HG03103 (cell line): ENCODE data around the gene IFNG-AS1.

Experiments used
- ATAC-seq: cut with Tn5 transposase; IDR thresholded peaks from one replicate; pipeline ENCODE4 v1.9.1; 2021; ENCODE audit warnings: low read depth; ENCODE audit not compliant: unreplicated experiment

Gene IFNG-AS1

DNA sequence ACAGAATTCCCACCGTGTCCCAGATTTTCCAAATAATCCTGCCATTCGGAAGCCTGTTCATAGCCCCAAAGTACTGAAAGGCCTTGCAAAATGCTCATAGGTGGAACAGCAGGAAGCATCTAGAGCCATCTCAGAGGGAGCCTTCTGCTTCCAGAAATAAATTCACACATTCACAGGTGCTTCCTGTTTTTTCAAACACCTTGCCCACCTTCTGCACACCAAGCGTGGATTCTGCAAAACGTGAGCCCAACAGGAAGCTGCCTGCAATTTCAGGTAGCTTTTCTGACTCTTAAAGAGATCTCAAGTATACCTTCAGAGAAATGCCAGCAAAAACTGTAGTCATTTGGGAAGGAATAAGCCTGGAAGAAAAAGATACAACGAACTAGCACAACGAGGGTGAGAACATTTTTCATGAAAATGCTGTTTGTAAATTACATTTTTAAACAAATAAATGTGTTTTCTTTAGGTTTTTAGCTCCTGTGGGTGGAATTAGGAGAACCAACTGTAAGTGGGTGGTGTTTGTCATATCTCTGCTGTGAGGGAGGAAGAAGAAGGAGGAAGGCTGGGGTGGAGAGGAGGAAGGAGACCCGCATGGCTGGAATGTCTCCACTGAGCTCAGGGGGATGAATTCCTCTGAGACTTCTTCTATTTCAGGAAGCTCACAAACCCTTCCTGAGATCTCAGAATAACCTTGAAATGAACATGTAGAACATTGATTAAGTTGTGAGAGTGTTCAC, at the start of gene IFNG-AS1:
IFNG-AS1 (plus strand) TSS at position 264 of the 737 bp plus-strand sequence.
- ATAC-seq: no peak

- no peak for ATAC-seq
Observed at GRCh38 chr12:67939611-67940010, 49.6 kb upstream of the IFNG-AS1 start.

DNA sequence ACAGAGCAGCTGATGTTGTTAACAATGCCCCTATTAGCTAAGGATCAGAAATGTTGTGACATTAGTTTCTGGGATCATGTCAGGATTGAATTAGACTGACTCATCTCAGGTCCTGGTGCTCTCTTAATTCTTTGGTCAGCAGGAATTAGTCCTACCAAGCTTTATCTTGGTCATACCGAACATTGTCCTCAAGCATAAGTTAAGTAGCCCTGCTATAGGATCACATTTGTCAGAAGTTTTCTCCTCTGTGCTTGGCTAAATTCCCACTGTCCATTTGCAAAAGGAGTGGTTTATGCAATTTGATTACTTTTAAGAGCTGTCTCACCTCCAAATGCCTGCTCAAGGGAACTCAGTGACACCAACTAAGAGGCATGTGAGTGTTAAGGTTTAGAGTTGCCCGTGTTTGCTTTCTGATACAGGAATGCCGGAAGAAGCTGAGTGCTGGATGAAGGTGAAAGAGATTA, 48.4 kb upstream of the IFNG-AS1 start:
- no peak for ATAC-seq

DNA sequence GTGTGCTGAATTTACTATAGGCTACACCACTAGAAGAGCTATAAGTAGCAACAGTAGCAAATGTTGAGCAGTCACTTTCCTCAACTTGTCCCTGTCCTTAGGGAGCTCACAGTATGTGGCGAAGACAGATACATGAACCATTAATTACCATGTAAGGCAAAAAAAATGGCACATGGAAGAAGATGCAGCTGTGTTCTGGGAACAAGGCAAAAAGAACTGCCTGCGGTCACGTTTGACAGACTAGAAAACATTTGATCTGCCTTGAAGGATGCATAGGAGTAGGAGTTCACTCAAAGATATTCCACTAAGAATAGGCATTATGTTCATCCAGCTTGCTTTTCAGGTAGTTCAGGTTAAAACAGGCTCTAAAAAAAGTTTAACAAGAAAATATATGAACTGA, 46.5 kb upstream of the IFNG-AS1 start:
- no peak for ATAC-seq

DNA sequence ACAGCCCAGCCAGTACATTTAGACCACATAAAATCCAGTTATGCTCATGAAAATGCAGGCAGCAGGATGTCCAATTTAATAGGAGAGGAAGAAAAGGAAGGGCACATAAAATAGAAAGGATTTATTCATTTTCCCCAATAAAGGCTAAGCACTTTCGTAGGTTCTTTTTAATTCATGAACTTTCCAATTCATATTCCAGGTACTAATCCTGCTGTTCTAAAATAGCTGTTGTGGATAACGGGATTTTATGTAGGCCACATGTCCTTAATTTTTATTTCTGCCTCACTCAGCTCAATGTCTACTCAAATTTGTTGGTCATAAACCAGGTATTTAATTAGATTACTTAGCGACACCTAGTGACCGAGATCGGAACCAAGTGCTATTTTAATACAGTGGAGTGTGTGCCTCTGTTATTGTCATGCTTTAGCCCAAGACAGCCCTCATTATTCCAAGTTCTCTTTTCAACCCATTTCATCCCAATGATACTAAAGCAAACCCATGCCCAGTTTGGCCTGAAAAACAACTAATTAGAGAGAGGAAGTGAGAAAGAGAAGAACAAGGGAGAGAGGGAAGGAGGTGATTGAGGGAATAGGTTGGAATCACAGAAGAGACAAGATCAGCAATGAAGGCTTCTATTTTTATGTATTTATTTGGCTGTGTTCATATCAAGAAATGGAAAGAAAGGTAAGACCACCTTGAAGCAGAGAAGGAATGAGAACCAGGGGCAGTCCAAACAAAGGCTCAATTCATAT, 45.9 kb upstream of the IFNG-AS1 start:
- no peak for ATAC-seq

DNA sequence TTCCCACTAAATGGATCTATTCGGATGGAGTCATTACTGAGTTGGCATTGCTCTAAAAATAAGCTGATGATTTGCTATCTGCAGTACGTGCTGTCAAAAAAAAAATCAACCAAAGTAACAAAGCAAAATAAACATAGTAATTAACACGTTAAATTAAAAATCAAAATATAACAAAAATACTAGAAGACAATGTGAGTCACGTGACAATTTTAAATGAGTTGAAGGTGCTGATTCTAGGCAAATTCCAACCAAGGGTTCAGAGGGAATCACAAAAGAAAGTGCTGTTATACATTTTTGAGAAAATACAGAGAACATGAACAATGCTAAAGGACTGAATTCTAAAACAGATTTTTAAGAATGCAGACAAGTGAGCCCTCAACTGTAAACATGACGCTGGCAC, 45.2 kb upstream of the IFNG-AS1 start:
- no peak for ATAC-seq

- no peak for ATAC-seq
Observed at GRCh38 chr12:67952787-67953186, 36.5 kb upstream of the IFNG-AS1 start.

GRCh38 chr12:67957383-67957782, 31.9 kb upstream of the IFNG-AS1 start:
- ATAC-seq: no peak

GRCh38 chr12:67958187-67958586, 31.1 kb upstream of the IFNG-AS1 start:
- no peak for ATAC-seq

GRCh38 chr12:67964456-67964855, 24.8 kb upstream of the IFNG-AS1 start:
- ATAC-seq: no peak

GRCh38 chr12:67966560-67966959, 22.7 kb upstream of the IFNG-AS1 start:
- no peak for ATAC-seq

- no peak for ATAC-seq
Observed at GRCh38 chr12:67968321-67968720, 20.9 kb upstream of the IFNG-AS1 start.

GRCh38 chr12:67968725-67969124, 20.5 kb upstream of the IFNG-AS1 start:
- no peak for ATAC-seq

DNA sequence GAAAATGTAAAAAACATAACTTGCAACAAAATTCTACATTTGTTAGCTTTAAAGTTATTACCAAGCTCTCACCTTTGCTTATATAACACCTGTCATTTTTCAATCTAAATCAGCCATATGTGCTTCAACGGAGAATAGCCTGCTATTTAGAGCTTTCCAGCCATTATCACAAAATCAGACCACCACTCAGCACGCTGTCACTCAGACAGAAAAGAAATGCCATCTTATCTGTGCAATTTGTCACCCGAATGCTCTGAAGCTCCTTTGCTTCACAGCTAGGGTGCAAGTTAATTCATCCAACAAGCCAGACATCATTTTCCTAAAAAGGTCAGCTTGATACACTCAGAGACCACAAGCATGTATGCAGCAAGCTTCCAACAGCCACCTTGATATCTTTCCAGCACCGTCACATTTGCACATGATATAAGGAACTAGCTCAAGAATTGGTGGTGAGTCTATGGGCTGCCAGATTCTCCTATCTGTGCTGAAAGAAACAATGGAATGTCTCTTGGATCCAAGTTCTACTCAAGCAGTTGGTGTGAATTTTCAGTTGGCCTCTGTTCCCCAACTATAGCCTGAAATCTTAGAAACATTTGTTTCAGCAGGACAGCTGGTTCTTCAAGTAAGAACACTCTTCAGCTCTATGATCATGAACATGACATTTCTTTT, 20.0 kb upstream of the IFNG-AS1 start:
- no peak for ATAC-seq

GRCh38 chr12:67977668-67978067, 11.6 kb upstream of the IFNG-AS1 start:
- no peak for ATAC-seq

DNA sequence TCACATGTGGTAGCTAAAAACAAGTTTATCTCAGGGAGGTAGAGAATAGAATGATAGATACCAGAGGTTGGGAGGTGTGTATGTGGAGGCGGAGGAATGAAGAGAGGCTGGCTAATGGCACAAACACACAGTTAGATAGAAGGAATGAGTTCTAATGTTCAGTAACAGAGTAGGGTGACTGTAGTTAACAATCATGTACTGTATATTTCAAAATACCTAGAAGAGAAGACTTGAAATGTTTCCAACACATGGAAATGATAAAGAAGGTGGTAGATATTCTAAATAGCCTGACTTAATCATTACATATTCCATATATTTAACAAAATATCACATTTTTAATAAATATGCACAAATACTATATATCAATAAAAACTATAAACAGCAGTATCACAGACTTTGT, 8.9 kb upstream of the IFNG-AS1 start:
- ATAC-seq: no peak

DNA sequence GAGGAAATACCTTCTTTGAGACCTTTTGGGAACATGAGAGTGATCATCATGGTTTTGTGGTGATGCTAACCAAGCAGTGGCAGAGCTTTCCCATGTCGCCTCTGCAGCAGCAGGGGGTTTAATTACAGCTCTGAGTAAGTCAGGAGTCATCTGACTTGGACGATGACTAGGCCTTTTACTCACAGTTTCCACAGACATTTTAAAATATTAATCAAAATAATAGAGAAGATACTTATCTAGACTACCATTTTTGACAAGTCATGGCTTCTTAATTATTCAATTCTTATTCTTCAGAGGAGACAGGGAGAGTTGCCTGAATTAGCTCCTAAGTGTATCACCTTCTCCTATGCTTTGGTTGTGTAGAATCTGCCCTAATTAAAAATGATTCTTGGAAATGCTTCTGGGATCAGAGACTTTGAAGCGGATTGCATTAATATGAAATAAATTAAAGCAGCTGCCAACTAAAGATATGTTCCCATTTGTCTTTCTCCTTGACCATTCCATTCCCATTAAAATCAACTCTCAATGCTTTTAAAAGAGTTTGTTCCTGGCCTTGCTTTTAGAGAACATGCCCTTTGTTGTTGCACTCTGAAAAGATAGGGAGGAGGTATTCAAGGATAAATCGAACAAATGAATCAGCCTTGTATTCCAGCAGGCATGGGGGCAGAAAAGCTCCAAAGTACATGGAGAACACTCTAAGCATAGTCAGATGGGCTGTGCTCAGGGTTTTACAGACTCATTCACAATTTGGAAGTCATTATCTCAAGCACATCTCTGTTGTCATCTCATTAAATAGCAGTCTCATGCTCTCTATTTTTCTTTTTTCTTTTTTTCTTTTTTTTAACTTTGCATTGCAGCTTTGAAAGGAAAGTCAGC, 7.7 kb upstream of the IFNG-AS1 start:
- no peak for ATAC-seq

GRCh38 chr12:67982164-67982563, 7.1 kb upstream of the IFNG-AS1 start:
- ATAC-seq: no peak

DNA sequence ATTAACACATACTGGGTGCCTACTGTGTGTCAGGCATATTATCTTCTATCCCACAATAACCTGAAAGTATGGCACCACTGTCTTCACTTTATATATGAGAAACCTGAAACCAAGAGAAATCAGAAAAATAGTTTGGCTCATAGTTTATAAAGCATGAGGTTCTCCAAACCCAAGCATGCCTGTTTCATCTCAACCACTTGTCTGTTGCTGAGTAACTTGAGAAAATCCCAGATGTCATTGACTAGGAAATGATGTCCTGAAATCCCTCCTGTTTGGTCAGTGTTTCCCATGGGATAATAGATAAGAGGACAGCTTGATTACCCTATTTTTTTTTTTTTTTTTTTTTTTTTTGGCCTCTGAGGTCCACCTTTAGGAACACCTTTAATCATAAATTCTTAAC, 2.6 kb upstream of the IFNG-AS1 start:
- ATAC-seq: no peak

DNA sequence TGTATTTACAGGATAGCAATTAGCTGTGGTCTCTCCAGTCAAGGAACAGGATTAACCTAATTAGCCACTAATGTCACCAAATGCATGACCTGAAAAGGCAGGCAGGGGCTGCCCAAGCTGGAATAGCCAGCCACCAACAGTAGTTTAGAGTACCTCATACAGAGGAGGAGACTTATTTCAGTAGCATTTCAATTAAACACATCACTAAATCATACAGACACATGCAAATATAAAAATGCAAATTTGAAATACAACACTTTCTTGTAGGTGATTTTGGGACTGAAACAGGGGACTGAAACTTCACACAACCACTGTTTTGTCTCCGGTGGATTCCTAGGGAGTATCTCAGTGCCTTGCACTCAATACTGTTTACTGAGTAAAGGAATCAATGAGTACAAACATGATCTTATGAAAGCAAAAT, 636 bp upstream of the IFNG-AS1 start:
- peak; percentile 61 for ATAC-seq
